GM19463 (cell line): Measurements from ENCODE around the gene HSD11B2.
"Not testable (repeated sequence)": the region's sequence is repeated elsewhere in the genome, so short reads cannot be mapped to it uniquely, and the experiment has no call there.

Source experiments
- ATAC-seq: cut with Tn5 transposase; IDR thresholded peaks from one replicate; pipeline ENCODE4 v1.9.1; 2021; ENCODE audit warnings: mild to moderate bottlenecking, moderate library complexity; ENCODE audit not compliant: unreplicated experiment

HSD11B2 gene

GRCh38 chr16:67413978-67414911 lies 16.7 kb upstream of the HSD11B2 start:
- ATAC-seq: no peak

- ATAC-seq: not testable (repeated sequence)
Measured at GRCh38 chr16:67415421-67415820, 15.5 kb upstream of the HSD11B2 start.

- ATAC-seq: peak; percentile 77
Measured at GRCh38 chr16:67415872-67416793, 14.8 kb upstream of the HSD11B2 start, which contains the start of gene ZDHHC1. Gene ZDHHC1, minus strand, starts transcription at chr16:67416477. Its CDS starts 8,702 bp downstream, at chr16:67407775.

- no peak for ATAC-seq
Measured at GRCh38 chr16:67417333-67418061, 13.4 kb upstream of the HSD11B2 start.

GRCh38 chr16:67419502-67419901 lies 11.4 kb upstream of the HSD11B2 start:
- no peak for ATAC-seq

GRCh38 chr16:67419931-67420330 lies 11.0 kb upstream of the HSD11B2 start:
- ATAC-seq: no peak

- ATAC-seq: no peak
Measured at GRCh38 chr16:67421030-67421429, 9.9 kb upstream of the HSD11B2 start.

- no peak for ATAC-seq
Measured at GRCh38 chr16:67423015-67423414, 7.9 kb upstream of the HSD11B2 start.

GRCh38 chr16:67423611-67424260 lies 7.2 kb upstream of the HSD11B2 start:
- no peak for ATAC-seq

GRCh38 chr16:67424261-67424615 lies 6.7 kb upstream of the HSD11B2 start:
- ATAC-seq: no peak

GRCh38 chr16:67425061-67425460 lies 5.9 kb upstream of the HSD11B2 start:
- ATAC-seq: no peak

GRCh38 chr16:67425580-67425979 lies 5.3 kb upstream of the HSD11B2 start:
- ATAC-seq: no peak

- ATAC-seq: no peak
Measured at GRCh38 chr16:67426022-67426421, 4.9 kb upstream of the HSD11B2 start.

- ATAC-seq: no peak
Measured at GRCh38 chr16:67426950-67427349, 4.0 kb upstream of the HSD11B2 start.

- no peak for ATAC-seq
Measured at GRCh38 chr16:67428146-67428731, 2.7 kb upstream of the HSD11B2 start.

- no peak for ATAC-seq
Measured at GRCh38 chr16:67429053-67429798, 1.7 kb upstream of the HSD11B2 start.

GRCh38 chr16:67429799-67430503 lies 970 bp upstream of the HSD11B2 start:
- no peak for ATAC-seq

GRCh38 chr16:67430504-67430976 lies 381 bp upstream of the HSD11B2 start:
- ATAC-seq: no peak
